ENCODE measurements around the gene NFASC. TPM values are rescaled to one million over a fixed set of nuclear protein-coding genes. Genes with fewer than 3 reads are reported as not detected.

NFASC gene
- total RNA-seq, 4 donors from 2014 or later: 0.68 to 2.8 (median 1.7) TPM

GRCh38 chr1:204931768-204932572 is 61.3 kb downstream of the NFASC start:
- TF ChIP-seq CTCF (IDR thresholded peaks at IDR 0.05; ENCODE audit: low read depth): no peak

GRCh38 chr1:204932573-204932909 is 61.9 kb downstream of the NFASC start:
- no peak for TF ChIP-seq CTCF (IDR thresholded peaks at IDR 0.05; ENCODE audit: low read depth)

GRCh38 chr1:204935155-204935554 is 64.5 kb downstream of the NFASC start:
- no peak for TF ChIP-seq CTCF (IDR thresholded peaks at IDR 0.05; ENCODE audit: low read depth)

- TF ChIP-seq CTCF (IDR thresholded peaks at IDR 0.05; ENCODE audit: low read depth): no peak
These were observed 66.1 kb downstream of the NFASC start for GRCh38 chr1:204936765-204937164.

GRCh38 chr1:204937901-204938300 is 67.2 kb downstream of the NFASC start:
- TF ChIP-seq CTCF (IDR thresholded peaks at IDR 0.05; ENCODE audit: low read depth): no peak

GRCh38 chr1:204940591-204940990 is 69.9 kb downstream of the NFASC start:
- TF ChIP-seq CTCF (IDR thresholded peaks at IDR 0.05; ENCODE audit: low read depth): no peak

- no peak for TF ChIP-seq CTCF (IDR thresholded peaks at IDR 0.05; ENCODE audit: low read depth)
These were observed 71.0 kb downstream of the NFASC start for GRCh38 chr1:204941421-204942338.
